ENCODE results near the gene KRT7.

DNA sequence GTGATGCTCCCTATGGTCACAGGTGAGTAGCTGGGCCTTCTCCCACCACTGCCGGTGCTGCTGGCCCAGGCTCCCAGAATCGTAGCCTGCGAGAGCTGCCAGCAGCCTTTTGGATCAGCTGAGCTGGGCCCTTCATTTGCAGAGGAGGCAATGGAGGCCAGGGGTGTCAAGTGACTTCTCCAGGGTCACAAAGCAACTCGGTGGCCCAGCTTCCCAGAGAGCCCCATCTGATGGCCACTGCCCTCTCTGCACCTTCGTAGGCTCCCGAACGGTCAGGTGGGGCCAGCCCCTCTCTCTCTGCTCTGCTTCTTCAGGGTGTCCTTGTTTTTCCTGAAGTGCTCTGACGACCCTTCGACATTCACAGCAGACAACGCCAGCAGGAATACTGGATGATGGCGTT lies 45.8 kb upstream of the KRT7 start:
- TF ChIP-seq POLR2A (IDR thresholded peaks at IDR 0.05; ENCODE audit: low read depth, low read length) (no peak), POLR2AphosphoS5 (IDR thresholded peaks at IDR 0.05; ENCODE audit: low read depth, low read length) (no peak), TAF1 (IDR thresholded peaks at IDR 0.05; ENCODE audit: borderline replicate concordance, low read depth, low read length) (no peak)

Data from GM12892 (cell line).